Stimulated activated naive CD4-positive, alpha-beta T cell treated with Interleukin-2 at 50 U/mL for 16 hours (primary cell): ENCODE data around the gene CRADD.
"Not testable (repeated sequence)": the region's sequence is repeated elsewhere in the genome, so short reads cannot be mapped to it uniquely, and the experiment has no call there.

Experiments used
- DNase-seq: peaks from one replicate; lab custom pipeline; 2025; lab: John Stamatoyannopoulos, UW

The CRADD gene

DNA sequence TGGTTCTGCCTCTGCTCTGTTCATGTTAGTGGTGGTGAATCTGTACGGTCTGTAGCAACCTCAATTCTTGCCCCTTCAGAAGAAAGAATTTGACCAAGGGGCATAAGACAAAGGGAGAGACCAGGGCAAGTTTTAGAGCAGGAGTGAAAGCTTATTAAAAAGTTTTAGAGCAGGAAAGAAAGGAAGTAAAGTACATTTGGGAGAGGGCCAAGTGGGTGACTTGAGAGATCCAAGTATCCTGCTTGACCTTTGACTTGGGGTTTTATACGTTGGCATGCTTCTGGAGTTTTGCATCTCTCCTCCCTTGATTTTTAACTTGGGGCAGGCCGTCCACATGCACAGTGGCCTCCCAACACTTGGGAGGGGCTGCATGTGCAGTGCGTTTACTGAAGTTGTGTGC is 225.0 kb downstream of the CRADD start:
- DNase-seq: no peak

DNA sequence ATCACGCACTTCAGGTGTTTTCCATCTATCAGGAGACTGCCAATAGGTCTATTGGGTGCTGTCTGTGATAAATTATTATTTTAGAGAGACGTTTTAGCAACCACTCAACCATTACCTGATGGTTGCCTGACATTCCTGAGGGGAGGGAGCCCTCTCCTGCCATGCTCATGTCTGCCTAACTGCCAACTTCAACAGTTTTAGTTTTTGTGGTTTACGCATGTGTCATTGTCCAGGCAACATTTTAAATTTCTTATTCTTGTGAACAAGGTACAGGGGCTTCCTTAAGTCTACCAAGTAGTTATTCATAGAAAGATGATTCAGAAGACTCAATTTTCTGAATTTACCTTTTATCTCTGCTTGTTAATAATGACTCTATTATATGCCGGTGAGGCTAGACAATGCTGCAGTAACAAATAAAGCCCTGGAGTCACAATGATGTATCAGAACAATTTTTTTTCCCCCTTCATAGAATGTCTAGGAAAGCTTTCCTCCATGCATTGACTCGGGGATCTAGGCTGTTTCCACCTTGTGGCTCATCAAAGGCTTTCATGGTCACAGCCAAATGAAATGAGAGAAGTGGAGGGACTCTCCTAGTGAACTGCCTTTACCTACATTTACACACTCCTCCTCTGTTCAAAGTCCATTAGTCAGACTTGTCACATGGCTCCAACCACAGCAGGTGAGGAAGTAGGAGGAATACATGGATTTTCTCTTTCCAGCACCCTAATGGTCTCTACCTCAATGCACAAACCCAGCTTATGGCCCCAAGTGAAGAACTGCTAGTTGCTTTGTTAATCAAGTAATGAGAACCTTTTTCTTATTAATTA is 225.8 kb downstream of the CRADD start:
- no peak for DNase-seq

DNA sequence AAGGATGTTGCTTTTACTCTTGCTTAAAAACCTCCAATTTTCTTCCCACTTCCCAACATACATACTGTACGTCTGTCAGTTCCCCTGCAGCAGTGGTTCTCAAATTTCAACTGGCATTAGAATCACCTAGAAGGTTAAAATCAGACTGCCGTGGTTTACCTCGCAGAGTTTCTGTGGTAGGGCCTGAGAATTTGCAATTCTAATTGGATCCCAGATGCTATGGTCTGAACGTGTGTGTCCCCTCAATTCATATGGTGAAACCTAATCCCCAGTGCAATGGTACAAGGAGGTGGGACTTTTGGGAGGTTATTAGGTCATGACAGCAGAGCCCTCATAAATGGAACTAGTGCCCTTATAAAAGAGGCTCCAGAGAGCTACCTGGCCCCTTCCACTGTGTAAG is 226.9 kb downstream of the CRADD start:
- DNase-seq: no peak

DNA sequence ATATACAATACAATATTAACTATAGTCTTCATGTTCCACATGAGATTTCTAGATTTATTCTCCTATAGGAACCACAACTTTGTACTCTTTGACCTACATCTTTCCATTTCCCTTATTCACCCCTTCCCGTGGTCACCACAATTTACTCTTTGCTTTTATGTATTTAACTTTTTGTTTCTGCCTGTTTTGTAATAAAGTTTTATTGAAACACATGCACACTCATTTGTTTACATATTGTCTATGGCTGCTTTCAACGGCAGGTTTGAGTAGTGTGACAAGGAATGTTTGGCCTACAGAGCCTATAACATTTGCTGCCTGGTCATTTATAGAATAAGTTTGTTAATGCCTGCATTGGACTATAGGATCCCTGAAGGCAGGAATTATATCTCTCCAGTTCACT is 231.1 kb downstream of the CRADD start:
- no peak for DNase-seq

GRCh38 chr12:93908846-93909567 is 231.8 kb downstream of the CRADD start:
- DNase-seq: no peak

- DNase-seq: no peak
Measured at GRCh38 chr12:93911396-93911795, 234.2 kb downstream of the CRADD start.

DNA sequence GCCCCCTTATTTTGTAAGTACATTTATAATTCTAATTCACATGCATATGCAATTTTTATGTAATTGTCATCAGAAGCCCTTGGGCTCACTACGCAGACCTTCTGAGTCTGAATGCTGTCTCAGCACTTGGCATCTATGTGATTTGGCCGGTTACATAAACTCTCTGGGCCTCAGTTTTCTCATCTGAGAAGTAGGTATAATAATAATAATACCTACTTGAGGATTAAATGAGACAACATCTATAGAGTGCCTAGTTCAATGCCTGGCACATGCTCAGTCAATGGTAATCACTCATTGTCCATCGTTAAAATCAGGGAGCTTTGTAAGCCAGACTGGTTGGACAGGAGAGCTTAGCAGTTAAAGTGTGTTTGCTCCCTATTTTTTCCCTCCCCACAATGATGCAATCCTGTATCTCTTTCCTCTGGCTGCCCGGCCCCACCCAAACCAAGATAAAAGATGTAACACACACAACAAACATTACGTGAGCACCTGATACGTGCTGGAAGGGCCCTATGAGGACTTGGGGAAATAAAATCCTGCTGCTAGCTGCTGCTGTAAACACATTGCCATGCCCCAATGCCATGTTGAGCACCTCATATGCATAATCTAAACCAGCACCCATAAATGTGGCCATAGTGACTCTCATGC is 235.0 kb downstream of the CRADD start:
- DNase-seq: no peak

DNA sequence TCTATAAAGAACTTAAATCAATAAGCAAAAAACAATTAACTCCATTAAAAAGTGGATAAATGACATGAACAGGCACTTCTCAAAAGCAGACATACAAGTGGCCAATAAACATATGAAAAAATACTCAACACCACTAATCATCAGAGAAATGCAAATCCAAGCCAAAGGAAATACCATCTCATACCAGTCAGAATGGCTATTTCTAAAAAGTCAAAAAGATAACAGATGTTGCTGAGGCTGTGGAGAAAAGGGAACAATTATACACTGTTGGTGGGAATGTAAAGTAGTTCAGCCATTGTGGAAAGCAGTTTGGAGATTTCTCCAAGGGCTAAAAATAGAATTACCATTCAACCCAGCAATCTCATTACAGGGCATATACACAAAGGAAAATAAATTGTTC is 236.7 kb downstream of the CRADD start:
- DNase-seq: no peak

- no peak for DNase-seq
Measured at GRCh38 chr12:93914281-93914680, 237.1 kb downstream of the CRADD start.

- no peak for DNase-seq
Measured at GRCh38 chr12:93915411-93915810, 238.2 kb downstream of the CRADD start.

- DNase-seq: no peak
Measured at GRCh38 chr12:93916402-93916801, 239.2 kb downstream of the CRADD start.

DNA sequence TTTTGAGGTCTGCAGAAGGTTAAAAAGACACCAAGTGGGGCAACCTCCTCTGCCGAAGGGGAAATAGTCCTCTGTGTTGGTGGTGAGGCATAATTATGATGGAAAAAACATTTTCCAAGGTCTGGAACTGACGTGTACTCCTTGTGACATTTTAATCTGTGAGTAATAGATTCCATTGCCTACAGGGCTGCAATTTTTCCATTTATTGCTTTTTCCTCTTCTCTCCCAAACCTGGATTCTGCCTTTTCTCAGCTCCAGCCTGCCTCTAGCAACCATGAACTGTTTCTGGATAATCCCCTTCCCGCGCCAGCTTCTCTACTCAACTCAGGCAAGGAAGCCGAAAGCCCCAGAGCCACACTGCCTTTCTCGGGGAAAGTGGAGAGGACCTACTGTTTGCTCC is 241.1 kb downstream of the CRADD start:
- DNase-seq: no peak

GRCh38 chr12:93918900-93919299 is 241.7 kb downstream of the CRADD start:
- no peak for DNase-seq

GRCh38 chr12:93921521-93921920 is 244.3 kb downstream of the CRADD start:
- no peak for DNase-seq

- DNase-seq: no peak
Measured at GRCh38 chr12:93922583-93923006, 245.4 kb downstream of the CRADD start.

DNA sequence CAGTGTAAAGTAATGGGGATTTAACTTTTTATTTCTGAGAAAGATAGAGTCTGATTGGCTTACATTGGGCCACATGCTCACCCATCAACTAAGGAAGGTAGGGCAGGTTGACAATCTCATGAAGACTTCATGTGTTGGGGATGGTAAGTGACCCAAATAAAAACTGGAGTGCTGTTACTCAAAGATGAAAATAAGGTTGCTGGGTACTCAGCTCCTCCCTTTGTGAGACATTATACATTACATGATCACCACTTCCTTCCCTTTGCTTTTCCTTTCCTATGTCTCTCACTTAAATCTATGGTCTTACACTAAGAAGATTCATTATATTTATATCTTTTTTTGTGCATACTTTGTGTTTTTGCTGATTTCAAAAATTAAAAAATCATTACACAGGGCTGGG is 247.2 kb downstream of the CRADD start:
- no peak for DNase-seq

DNA sequence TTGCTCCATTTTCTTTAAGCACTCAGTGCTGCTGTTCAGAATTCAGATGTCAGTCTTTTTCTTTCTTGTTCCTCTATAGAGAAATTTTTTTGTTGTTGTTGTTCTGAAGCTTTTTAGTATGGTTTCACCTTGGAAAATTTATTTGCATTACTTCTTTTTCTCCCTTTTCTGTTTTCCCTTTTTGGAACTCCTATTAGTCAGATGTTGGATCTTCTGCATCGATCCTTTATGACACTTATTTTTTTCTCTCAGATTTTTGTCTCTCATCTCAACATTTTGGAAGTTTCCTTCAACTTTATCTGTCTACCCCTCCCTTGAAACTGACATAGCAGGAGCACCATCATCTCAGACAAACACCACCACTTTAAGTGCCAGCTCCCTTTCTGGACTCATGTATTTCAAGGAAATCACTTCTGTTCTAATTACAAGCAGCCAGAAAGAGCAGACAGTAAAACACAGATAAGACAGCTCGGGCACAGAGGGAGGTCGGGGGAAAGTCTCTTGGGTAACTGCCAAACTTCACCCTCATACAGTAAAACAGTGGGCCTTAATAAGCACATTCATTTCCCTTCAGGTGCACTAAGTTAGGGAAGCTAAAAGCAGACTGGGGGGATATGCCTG is 248.5 kb downstream of the CRADD start:
- no peak for DNase-seq

DNA sequence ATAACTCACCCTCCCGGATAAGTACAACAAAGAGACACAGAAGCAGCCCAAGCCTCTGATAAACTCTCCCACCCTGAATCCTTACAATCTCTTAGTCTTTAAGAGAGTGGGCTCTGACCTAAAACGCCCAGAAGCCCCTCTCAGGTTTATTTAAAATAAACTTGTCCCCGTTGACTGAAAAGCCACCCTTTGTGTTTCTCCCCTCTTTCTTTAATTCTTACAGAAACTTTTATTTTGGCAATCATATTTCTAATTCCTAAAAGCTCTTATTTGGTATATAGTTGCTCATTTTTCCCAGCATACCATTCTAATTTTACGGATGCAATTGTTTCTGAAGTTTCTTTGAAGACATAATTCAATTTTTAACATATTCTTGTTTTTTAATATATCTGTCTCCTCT is 249.1 kb downstream of the CRADD start:
- DNase-seq: no peak

- DNase-seq: not testable (repeated sequence)
Measured at GRCh38 chr12:93929081-93929480, 251.9 kb downstream of the CRADD start.

- no peak for DNase-seq
Measured at GRCh38 chr12:93937812-93938211, 260.6 kb downstream of the CRADD start.

GRCh38 chr12:93938317-93938716 is 261.1 kb downstream of the CRADD start:
- no peak for DNase-seq

- no peak for DNase-seq
Measured at GRCh38 chr12:93938931-93939330, 261.8 kb downstream of the CRADD start.
